Retinal pigment epithelial cell (primary cell): ENCODE data around the gene ANKS3.

Source experiments
- DNase-seq: peaks from one replicate; pipeline ENCODE4 v3.0.0-alpha.2; 2010; ENCODE audit warnings: low read depth
- H3K4me3 ChIP-seq: 2 replicates; pipeline ENCODE4 v1.5.1; 2011; ENCODE audit warnings: mild to moderate bottlenecking, low read length, control low read depth, moderate library complexity
- CTCF ChIP-seq: conservative IDR thresholded peaks from 2 replicates; pipeline ENCODE4 v1.5.1; 2011; ENCODE audit warnings: low read depth, low read length, control low read depth, inconsistent platforms

ANKS3 gene

GRCh38 chr16:4737545-4737944 is 3.5 kb upstream of the ANKS3 start:
- H3K4me3 ChIP-seq: no peak overlapping the region
- DNase-seq: no peak
- TF ChIP-seq CTCF: no peak

- TF ChIP-seq CTCF: no peak
- no peak overlapping the region for H3K4me3 ChIP-seq
- no peak for DNase-seq
Observed at GRCh38 chr16:4736546-4736945, 2.5 kb upstream of the ANKS3 start.

- DNase-seq: no peak
- H3K4me3 ChIP-seq: peak overlapping the region; percentile 93
- no peak for TF ChIP-seq CTCF
Observed at GRCh38 chr16:4734730-4735535, 862 bp upstream of the ANKS3 start.

- DNase-seq: no peak
- H3K4me3 ChIP-seq: peak overlapping the region; percentile 93
- TF ChIP-seq CTCF: no peak
Observed at GRCh38 chr16:4733747-4734062, 366 bp downstream of the ANKS3 start.

- no peak for TF ChIP-seq CTCF
- DNase-seq: no peak
- peak overlapping the region; percentile 93 for H3K4me3 ChIP-seq
Observed at GRCh38 chr16:4733211-4733742, 794 bp downstream of the ANKS3 start.

- no peak for DNase-seq
- no peak for TF ChIP-seq CTCF
- H3K4me3 ChIP-seq: no peak overlapping the region
Observed at GRCh38 chr16:4729876-4730275, 4.2 kb downstream of the ANKS3 start.

GRCh38 chr16:4728676-4729075 is 5.4 kb downstream of the ANKS3 start:
- no peak overlapping the region for H3K4me3 ChIP-seq
- TF ChIP-seq CTCF: no peak
- DNase-seq: no peak
